IPS-15b (cell line): ENCODE measurements around the gene TNFAIP1.

Source experiments
- H3K27me3 ChIP-seq: one replicate; pipeline ENCODE4 v1.6.1; 2013; ENCODE audit warnings: low read length; ENCODE audit not compliant: control insufficient read depth, insufficient read depth
- H3K36me3 ChIP-seq: one replicate; pipeline ENCODE4 v1.6.1; 2013; ENCODE audit warnings: low read length; ENCODE audit not compliant: control insufficient read depth, insufficient read depth
- H3K4me1 ChIP-seq: one replicate; pipeline ENCODE4 v1.6.1; 2013; ENCODE audit warnings: mild to moderate bottlenecking, low read length; ENCODE audit not compliant: control insufficient read depth, insufficient read depth
- H3K4me3 ChIP-seq: one replicate; pipeline ENCODE4 v1.5.1; 2013; ENCODE audit warnings: low read depth, low read length
- H3K9ac ChIP-seq: one replicate; pipeline ENCODE4 v1.6.1; 2013; ENCODE audit warnings: low read depth, mild to moderate bottlenecking, low read length
- H3K9me3 ChIP-seq: one replicate; pipeline ENCODE4 v1.6.1; 2013; ENCODE audit warnings: mild to moderate bottlenecking, low read length; ENCODE audit not compliant: control insufficient read depth, insufficient read depth

TNFAIP1 gene

GRCh38 chr17:28340374-28340773 is 4.8 kb downstream of the TNFAIP1 start:
- H3K9ac ChIP-seq = no peak overlapping the region
- no peak overlapping the region for H3K4me3 ChIP-seq
- no peaks in the 10 kb centered on the region for H3K27me3 ChIP-seq
- H3K4me1 ChIP-seq = peaks cover 8% of the 10 kb centered on the region
- peaks cover 29% of the 10 kb centered on the region for H3K36me3 ChIP-seq
- no peaks in the 10 kb centered on the region for H3K9me3 ChIP-seq

GRCh38 chr17:28341516-28341915 is 6.0 kb downstream of the TNFAIP1 start:
- no peaks in the 10 kb centered on the region for H3K27me3 ChIP-seq
- peaks cover 34% of the 10 kb centered on the region for H3K36me3 ChIP-seq
- no peaks in the 10 kb centered on the region for H3K9me3 ChIP-seq
- no peak overlapping the region for H3K9ac ChIP-seq
- H3K4me3 ChIP-seq = no peak overlapping the region
- peaks cover 7% of the 10 kb centered on the region for H3K4me1 ChIP-seq

- no peaks in the 10 kb centered on the region for H3K27me3 ChIP-seq
- H3K4me1 ChIP-seq = no peaks in the 10 kb centered on the region
- peaks cover 40% of the 10 kb centered on the region for H3K36me3 ChIP-seq
- H3K4me3 ChIP-seq = no peak overlapping the region
- H3K9ac ChIP-seq = no peak overlapping the region
- H3K9me3 ChIP-seq = no peaks in the 10 kb centered on the region
These were observed 6.8 kb downstream of the TNFAIP1 start for GRCh38 chr17:28342313-28342712.

GRCh38 chr17:28343491-28343932 is 8.0 kb downstream of the TNFAIP1 start:
- Histone ChIP-seq H3K4me1 (no peaks in the 10 kb centered on the region), H3K4me3 (no peak overlapping the region), H3K36me3 (peaks cover 49% of the 10 kb centered on the region), H3K9ac (no peak overlapping the region), H3K27me3 (no peaks in the 10 kb centered on the region), H3K9me3 (no peaks in the 10 kb centered on the region)

- peaks cover 52% of the 10 kb centered on the region for H3K36me3 ChIP-seq
- H3K9me3 ChIP-seq = no peaks in the 10 kb centered on the region
- H3K9ac ChIP-seq = no peak overlapping the region
- H3K27me3 ChIP-seq = no peaks in the 10 kb centered on the region
- no peak overlapping the region for H3K4me3 ChIP-seq
- H3K4me1 ChIP-seq = no peaks in the 10 kb centered on the region
These were observed 8.4 kb downstream of the TNFAIP1 start for GRCh38 chr17:28344011-28344410.

- H3K36me3 ChIP-seq = peaks cover 51% of the 10 kb centered on the region
- no peaks in the 10 kb centered on the region for H3K9me3 ChIP-seq
These were observed 8.9 kb downstream of the TNFAIP1 start for GRCh38 chr17:28344435-28344901.

GRCh38 chr17:28345419-28346198 is 10.0 kb downstream of the TNFAIP1 start:
- no peaks in the 10 kb centered on the region for H3K9me3 ChIP-seq
- H3K4me1 ChIP-seq = no peaks in the 10 kb centered on the region
- H3K4me3 ChIP-seq = no peak overlapping the region
- no peak overlapping the region for H3K9ac ChIP-seq
- H3K27me3 ChIP-seq = no peaks in the 10 kb centered on the region
- H3K36me3 ChIP-seq = peaks cover 44% of the 10 kb centered on the region

More at GRCh38 chr17:28344435-28344901, 8.9 kb downstream of the TNFAIP1 start:
- Histone ChIP-seq H3K4me1 (no peaks in the 10 kb centered on the region), H3K4me3 (no peak overlapping the region), H3K9ac (no peak overlapping the region), H3K27me3 (no peaks in the 10 kb centered on the region)

- Histone ChIP-seq H3K9me3 (no peaks in the 10 kb centered on the region), H3K4me3 (no peak overlapping the region), H3K9ac (no peak overlapping the region), H3K36me3 (peaks cover 49% of the 10 kb centered on the region), H3K27me3 (no peaks in the 10 kb centered on the region), H3K4me1 (no peaks in the 10 kb centered on the region)
These were observed 10.6 kb downstream of the TNFAIP1 start for GRCh38 chr17:28346199-28346580.

GRCh38 chr17:28346746-28347246 is 11.2 kb downstream of the TNFAIP1 start:
- no peaks in the 10 kb centered on the region for H3K9me3 ChIP-seq
- H3K9ac ChIP-seq = no peak overlapping the region
- H3K36me3 ChIP-seq = peaks cover 55% of the 10 kb centered on the region
- no peak overlapping the region for H3K4me3 ChIP-seq
- H3K4me1 ChIP-seq = no peaks in the 10 kb centered on the region
- no peaks in the 10 kb centered on the region for H3K27me3 ChIP-seq

GRCh38 chr17:28347261-28347891 is 11.8 kb downstream of the TNFAIP1 start:
- Histone ChIP-seq H3K4me1 (no peaks in the 10 kb centered on the region), H3K4me3 (no peak overlapping the region), H3K36me3 (peaks cover 53% of the 10 kb centered on the region), H3K9ac (no peak overlapping the region), H3K9me3 (no peaks in the 10 kb centered on the region), H3K27me3 (no peaks in the 10 kb centered on the region)

GRCh38 chr17:28348979-28349378 is 13.4 kb downstream of the TNFAIP1 start:
- Histone ChIP-seq H3K4me1 (no peaks in the 10 kb centered on the region), H3K9me3 (no peaks in the 10 kb centered on the region)

GRCh38 chr17:28350271-28350670 is 14.7 kb downstream of the TNFAIP1 start:
- H3K4me1 ChIP-seq = no peaks in the 10 kb centered on the region
- H3K4me3 ChIP-seq = no peak overlapping the region
- no peak overlapping the region for H3K9ac ChIP-seq
- H3K27me3 ChIP-seq = no peaks in the 10 kb centered on the region
- H3K9me3 ChIP-seq = no peaks in the 10 kb centered on the region
- peaks cover 50% of the 10 kb centered on the region for H3K36me3 ChIP-seq

More at GRCh38 chr17:28348979-28349378, 13.4 kb downstream of the TNFAIP1 start:
- Histone ChIP-seq H3K4me3 (no peak overlapping the region), H3K9ac (no peak overlapping the region), H3K36me3 (peaks cover 57% of the 10 kb centered on the region), H3K27me3 (no peaks in the 10 kb centered on the region)
